SK-N-MC (cell line): ENCODE data around the gene ST3GAL4.

Experiments
- EZH2 ChIP-seq: fragments of 200-600 bp; sonication (generic); IDR thresholded peaks from one replicate; pipeline ENCODE4 v1.6.1; 2017; ENCODE audit warnings: antibody characterized with exemption
- POLR2AphosphoS5 ChIP-seq: IDR thresholded peaks from 2 replicates; pipeline ENCODE4 v1.6.1; 2012; ENCODE audit warnings: mild to moderate bottlenecking, low read depth, low read length, borderline replicate concordance

GRCh38 chr11:126452241-126453101 lies 97.0 kb downstream of the ST3GAL4 start:
- TF ChIP-seq POLR2AphosphoS5 (no peak), EZH2 (no peak)
